T-helper 2 cell treated with Interferon-gamma antibody and Interleukin-4, amounts not matched to agents 100 ng/mL and 5 ng/mL, for 36 hours (primary cell): ENCODE measurements around the gene HNRNPR. TPM values are rescaled to one million over a fixed set of nuclear protein-coding genes. Genes with fewer than 3 reads are reported as not detected.
"Not testable (repeated sequence)": the region's sequence is repeated elsewhere in the genome, so short reads cannot be mapped to it uniquely, and the experiment has no call there.

ENCODE experiments used
- intact Hi-C: fragments of 100-400 bp; cut with micrococcal nuclease; formaldehyde crosslinking; loops from one replicate; pipeline ENCODE4 v1.15.1; 2023
- total RNA-seq: library from RNA; stranded (reverse); gene quantifications from 2 replicates; pipeline ENCODE4 v1.2.3, GENCODE V29; 2022

Gene HNRNPR
- total RNA-seq, 1 donor from 2014 or later = 223 TPM

- intact Hi-C loops = not testable (repeated sequence)
These were observed 86.7 kb downstream of the HNRNPR start for GRCh38 chr1:23257371-23257770.

Other genes with a start within 250 kb of the HNRNPR start
- gene LUZP1, start 175.4 kb downstream of the HNRNPR start, total RNA-seq = 18.6 and 20.3 TPM in 2 replicates
- gene HTR1D, start 126.8 kb downstream of the HNRNPR start, total RNA-seq = not detected in 2 replicates
- gene ZNF436, start 25.6 kb upstream of the HNRNPR start, total RNA-seq = 4.9 and 5.7 TPM in 2 replicates
- 14.5 and 17.9 TPM in 2 replicates for gene TCEA3, start 80.5 kb upstream of the HNRNPR start, total RNA-seq
- 0.75 and 0.86 TPM in 2 replicates for gene ASAP3, start 139.9 kb upstream of the HNRNPR start, total RNA-seq
- 85.6 and 87.7 TPM in 2 replicates for gene E2F2, start 186.9 kb upstream of the HNRNPR start, total RNA-seq
- gene ID3, start 215.2 kb upstream of the HNRNPR start, total RNA-seq = 19.0 and 19.5 TPM in 2 replicates